ENCODE data around the gene CHN2.

DNA sequence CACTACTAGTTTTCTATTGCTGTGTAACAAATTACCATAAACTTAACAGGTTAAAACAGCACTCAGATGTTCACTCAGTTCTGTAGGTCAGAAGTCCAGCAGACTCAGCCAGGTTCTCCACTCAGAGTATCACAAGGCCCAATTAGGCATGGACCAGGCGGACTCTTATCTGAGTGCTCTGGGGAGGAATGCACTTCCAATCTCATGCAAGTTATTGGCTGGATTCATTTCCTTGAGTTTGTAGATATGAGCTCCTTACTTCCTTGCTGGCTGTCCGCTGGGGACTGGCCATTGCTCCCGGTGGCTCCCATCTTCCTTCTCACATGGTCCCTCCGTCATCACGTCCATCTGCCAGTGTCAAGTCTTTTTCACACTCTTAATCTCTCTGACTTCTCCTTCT lies 232.0 kb downstream of the CHN2 start:
- TF ChIP-seq CEBPB (IDR thresholded peaks at IDR 0.05; ENCODE audit: low read depth) (no peak), JUND (IDR thresholded peaks at IDR 0.05) (no peak), EZH2phosphoT487 (IDR thresholded peaks at IDR 0.05; ENCODE audit: borderline replicate concordance) (no peak), ZFX (IDR thresholded peaks at IDR 0.05) (no peak), POLR2A (IDR thresholded peaks at IDR 0.05; ENCODE audit: borderline replicate concordance, extremely low read depth, insufficient read depth, insufficient read length) (no peak), POLR2AphosphoS5 (IDR thresholded peaks at IDR 0.05; ENCODE audit: low read depth, low read length) (no peak), YY1 (IDR thresholded peaks at IDR 0.05; ENCODE audit: extremely low read depth, insufficient replicate concordance, low read depth, low read length) (no peak), EGR1 (IDR thresholded peaks at IDR 0.05; ENCODE audit: low read depth) (no peak), RAD21 (IDR thresholded peaks at IDR 0.05; ENCODE audit: low read depth) (no peak)
- TF ChIP-seq, protein P1, sequence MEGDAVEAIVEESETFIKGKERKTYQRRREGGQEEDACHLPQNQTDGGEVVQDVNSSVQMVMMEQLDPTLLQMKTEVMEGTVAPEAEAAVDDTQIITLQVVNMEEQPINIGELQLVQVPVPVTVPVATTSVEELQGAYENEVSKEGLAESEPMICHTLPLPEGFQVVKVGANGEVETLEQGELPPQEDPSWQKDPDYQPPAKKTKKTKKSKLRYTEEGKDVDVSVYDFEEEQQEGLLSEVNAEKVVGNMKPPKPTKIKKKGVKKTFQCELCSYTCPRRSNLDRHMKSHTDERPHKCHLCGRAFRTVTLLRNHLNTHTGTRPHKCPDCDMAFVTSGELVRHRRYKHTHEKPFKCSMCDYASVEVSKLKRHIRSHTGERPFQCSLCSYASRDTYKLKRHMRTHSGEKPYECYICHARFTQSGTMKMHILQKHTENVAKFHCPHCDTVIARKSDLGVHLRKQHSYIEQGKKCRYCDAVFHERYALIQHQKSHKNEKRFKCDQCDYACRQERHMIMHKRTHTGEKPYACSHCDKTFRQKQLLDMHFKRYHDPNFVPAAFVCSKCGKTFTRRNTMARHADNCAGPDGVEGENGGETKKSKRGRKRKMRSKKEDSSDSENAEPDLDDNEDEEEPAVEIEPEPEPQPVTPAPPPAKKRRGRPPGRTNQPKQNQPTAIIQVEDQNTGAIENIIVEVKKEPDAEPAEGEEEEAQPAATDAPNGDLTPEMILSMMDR (IDR thresholded peaks at IDR 0.05 in 2 of 3, conservative IDR thresholded peaks at IDR 0.05 in 1 of 3; ENCODE audit: borderline replicate concordance in 1 of 3, insufficient read depth in 1 of 3, low read depth in 2 of 3, low read length in 2 of 3), result no peak
- TF ChIP-seq, protein P2, sequence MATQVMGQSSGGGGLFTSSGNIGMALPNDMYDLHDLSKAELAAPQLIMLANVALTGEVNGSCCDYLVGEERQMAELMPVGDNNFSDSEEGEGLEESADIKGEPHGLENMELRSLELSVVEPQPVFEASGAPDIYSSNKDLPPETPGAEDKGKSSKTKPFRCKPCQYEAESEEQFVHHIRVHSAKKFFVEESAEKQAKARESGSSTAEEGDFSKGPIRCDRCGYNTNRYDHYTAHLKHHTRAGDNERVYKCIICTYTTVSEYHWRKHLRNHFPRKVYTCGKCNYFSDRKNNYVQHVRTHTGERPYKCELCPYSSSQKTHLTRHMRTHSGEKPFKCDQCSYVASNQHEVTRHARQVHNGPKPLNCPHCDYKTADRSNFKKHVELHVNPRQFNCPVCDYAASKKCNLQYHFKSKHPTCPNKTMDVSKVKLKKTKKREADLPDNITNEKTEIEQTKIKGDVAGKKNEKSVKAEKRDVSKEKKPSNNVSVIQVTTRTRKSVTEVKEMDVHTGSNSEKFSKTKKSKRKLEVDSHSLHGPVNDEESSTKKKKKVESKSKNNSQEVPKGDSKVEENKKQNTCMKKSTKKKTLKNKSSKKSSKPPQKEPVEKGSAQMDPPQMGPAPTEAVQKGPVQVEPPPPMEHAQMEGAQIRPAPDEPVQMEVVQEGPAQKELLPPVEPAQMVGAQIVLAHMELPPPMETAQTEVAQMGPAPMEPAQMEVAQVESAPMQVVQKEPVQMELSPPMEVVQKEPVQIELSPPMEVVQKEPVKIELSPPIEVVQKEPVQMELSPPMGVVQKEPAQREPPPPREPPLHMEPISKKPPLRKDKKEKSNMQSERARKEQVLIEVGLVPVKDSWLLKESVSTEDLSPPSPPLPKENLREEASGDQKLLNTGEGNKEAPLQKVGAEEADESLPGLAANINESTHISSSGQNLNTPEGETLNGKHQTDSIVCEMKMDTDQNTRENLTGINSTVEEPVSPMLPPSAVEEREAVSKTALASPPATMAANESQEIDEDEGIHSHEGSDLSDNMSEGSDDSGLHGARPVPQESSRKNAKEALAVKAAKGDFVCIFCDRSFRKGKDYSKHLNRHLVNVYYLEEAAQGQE (IDR thresholded peaks at IDR 0.05; ENCODE audit: low read depth), result no peak
- TF ChIP-seq, protein P3, sequence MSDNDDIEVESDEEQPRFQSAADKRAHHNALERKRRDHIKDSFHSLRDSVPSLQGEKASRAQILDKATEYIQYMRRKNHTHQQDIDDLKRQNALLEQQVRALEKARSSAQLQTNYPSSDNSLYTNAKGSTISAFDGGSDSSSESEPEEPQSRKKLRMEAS (IDR thresholded peaks at IDR 0.05), result no peak

Data from HCT116 (cell line).